NCI-H128 (cell line): ENCODE measurements around the gene SHKBP1.
"Not testable (repeated sequence)": the region's sequence is repeated elsewhere in the genome, so short reads cannot be mapped to it uniquely, and the experiment has no call there.

Source experiments
- DNase-seq: peaks from one replicate; lab custom pipeline; 2025; ENCODE audit not compliant: unreplicated experiment; lab: John Stamatoyannopoulos, UW

The SHKBP1 gene

DNA sequence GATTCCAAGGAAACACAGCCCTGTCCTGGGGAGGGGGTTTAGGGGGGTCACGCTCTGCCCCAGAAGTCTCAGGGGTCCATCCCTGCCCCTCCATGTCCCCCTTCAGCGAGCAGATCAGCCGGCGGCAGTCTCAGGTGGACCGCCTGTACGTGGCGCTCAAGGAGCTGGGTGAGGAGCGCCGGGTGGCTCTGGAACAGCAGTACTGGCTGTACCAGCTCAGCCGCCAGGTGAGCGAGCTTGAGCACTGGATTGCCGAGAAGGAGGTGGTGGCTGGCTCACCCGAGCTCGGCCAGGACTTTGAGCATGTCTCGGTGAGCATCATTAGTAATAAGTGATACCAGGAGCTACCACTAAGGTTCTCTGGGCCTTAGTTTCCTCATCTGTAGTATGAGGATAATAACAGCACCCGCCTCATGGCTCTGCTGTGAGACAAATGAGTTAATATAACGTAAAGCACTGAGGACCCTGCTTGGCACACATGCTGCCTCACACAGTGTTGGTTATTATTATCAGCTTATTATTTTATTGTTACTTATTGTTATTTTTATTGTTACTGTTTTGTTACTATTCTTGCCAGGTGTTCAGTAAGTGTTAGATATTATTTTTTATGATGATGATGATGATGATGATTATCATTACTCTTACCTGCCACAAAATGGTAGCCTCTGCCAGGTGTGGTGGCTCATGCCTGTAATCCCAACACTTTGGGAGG lies 20.5 kb upstream of the SHKBP1 start:
- no peak for DNase-seq

GRCh38 chr19:40556953-40557530 lies 19.6 kb upstream of the SHKBP1 start:
- no peak for DNase-seq

DNA sequence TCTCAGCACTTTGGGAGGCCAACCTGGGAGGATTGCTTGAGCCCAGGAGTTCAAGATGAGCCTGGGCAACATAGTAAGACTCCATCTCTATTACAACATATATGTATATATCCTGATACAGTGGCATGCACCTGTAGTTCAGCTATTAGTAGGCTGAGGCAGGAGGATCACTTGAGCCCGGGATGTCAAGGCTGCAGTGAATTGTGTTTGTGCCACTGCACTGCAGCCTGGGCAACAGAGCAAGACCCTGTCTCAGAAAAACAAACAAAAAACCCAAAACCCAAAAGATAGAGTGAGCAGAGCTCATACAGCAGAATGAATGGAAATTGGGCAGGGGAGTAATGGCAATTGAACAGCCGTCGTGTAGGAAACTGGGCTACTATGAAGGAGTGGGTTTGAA lies 17.3 kb upstream of the SHKBP1 start:
- DNase-seq, result no peak

- DNase-seq, result no peak
Observed at GRCh38 chr19:40560092-40560507, 16.6 kb upstream of the SHKBP1 start.

- no peak for DNase-seq
Observed at GRCh38 chr19:40561947-40562346, 14.7 kb upstream of the SHKBP1 start.

GRCh38 chr19:40564535-40564934 lies 12.1 kb upstream of the SHKBP1 start:
- DNase-seq, result not testable (repeated sequence)

DNA sequence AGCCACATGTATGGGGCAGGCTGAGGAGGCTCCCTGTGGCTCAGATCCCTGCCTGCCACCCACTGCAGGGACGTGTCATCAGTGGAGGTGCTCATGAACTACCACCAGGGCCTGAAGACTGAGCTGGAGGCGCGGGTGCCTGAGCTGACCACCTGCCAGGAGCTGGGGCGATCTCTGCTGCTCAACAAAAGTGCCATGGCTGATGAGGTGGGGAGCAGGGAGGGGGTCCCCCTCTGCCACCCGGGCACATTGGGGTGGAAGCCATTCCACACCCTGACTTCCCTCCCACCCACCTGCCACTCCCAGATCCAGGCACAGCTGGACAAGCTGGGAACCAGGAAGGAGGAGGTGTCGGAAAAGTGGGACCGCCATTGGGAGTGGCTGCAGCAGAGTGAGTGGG lies 11.3 kb upstream of the SHKBP1 start:
- no peak for DNase-seq

GRCh38 chr19:40565910-40566495 lies 10.7 kb upstream of the SHKBP1 start:
- no peak for DNase-seq

- DNase-seq, result no peak
Observed at GRCh38 chr19:40567040-40567749, 9.5 kb upstream of the SHKBP1 start.

GRCh38 chr19:40567750-40568494 lies 8.8 kb upstream of the SHKBP1 start:
- no peak for DNase-seq

DNA sequence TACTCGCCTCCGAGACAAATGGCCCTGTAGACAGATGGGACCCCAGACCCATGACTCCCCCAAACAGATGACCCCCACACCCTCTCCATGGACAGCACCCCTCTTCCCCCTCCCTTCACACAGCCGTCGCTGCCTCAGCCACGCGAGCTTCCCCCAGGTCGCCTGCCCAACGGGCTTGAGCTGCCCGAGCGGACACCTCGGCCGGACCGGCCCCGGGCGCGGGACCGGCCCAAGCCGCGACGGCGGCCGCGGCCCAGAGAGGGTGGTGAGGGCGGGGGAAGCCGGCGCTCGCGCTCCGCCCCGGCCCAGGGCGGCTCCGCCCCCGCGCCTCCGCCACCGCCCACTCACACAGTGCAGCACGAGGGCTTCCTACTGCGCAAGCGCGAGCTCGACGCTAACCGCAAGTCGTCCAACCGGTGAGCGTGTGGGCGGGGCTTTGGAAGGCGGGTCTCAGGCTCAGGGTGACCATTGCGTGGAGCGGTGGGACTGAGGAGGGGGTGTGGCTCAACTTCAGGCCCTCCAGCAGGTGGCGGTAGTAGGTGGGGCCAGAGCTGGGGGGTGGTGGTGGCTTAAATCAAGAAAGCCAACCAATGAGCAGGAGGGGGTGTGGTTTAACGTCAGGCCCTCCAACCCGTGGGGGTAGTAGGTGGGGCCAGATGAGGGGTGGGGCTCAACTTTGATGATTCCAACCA lies 6.2 kb upstream of the SHKBP1 start:
- DNase-seq, result peak; percentile 92

GRCh38 chr19:40571005-40571318 lies 5.7 kb upstream of the SHKBP1 start:
- no peak for DNase-seq

DNA sequence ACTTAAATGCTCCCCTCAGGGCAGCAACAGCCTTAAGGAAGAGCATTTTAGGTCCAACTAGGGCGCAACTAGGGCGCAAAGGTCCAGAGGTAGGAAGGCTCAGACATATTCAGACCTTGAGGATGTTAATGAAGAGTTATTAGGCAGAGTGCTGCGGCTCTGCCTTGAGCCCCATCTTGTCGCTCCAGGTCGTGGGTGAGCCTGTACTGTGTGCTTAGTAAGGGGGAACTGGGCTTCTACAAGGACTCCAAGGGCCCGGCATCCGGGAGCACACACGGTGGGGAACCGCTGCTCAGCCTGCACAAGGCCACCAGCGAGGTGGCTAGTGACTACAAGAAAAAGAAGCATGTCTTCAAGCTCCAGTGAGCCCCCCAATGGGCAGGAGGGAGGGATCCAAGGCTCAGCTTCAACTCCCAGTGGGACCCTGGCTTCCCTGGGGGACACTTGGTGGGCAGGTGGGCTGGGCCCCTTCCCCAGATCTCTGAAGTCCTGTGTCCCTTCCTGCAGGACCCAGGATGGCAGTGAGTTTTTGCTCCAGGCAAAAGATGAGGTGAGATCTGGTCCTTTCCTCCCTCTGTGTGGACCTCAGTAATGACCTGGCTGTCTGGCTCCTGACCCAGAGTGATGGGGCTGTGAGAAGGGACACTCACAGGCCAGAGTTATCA lies 4.7 kb upstream of the SHKBP1 start:
- no peak for DNase-seq

DNA sequence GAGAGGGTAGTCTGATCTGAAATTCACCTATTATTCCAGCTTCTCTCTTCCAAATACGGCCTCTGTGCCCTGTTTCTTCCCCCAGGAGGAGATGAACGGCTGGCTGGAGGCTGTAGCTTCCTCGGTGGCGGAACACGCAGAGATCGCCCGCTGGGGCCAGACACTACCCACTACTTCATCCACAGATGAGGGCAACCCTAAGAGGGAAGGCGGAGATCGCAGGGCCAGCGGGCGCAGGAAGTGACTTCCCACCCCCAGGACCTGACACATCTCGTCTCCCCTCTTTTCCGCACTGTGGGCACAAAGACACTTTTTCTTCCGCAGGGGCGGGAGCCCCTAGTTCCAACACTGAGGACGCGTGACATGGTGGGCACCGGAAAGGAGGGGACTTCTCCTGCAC lies 1.3 kb upstream of the SHKBP1 start:
- DNase-seq, result no peak

GRCh38 chr19:40576151-40576584 lies 505 bp upstream of the SHKBP1 start:
- no peak for DNase-seq

DNA sequence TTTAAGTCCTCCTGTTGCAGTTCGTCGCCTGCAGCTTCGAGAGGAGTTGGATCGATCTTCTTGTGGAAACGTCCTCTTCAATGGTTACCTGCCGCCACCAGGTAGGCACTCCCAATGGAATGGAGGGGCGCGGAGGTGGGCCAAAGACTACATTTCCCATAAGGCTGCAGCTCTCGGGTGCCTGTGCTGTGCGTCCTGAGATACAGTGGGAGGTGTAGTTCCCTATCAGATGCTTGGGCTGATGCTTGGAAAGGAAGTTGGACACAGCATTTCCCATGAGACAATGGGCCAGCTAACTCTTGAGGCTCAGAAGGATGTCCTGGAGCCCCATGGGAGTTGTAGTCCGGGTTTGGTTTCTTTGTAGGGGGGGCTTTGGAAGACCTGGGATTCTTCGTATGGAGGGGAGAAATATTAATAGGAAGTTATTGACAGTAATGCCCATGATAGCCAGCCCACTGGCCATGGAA lies 1.8 kb downstream of the SHKBP1 start:
- no peak for DNase-seq

DNA sequence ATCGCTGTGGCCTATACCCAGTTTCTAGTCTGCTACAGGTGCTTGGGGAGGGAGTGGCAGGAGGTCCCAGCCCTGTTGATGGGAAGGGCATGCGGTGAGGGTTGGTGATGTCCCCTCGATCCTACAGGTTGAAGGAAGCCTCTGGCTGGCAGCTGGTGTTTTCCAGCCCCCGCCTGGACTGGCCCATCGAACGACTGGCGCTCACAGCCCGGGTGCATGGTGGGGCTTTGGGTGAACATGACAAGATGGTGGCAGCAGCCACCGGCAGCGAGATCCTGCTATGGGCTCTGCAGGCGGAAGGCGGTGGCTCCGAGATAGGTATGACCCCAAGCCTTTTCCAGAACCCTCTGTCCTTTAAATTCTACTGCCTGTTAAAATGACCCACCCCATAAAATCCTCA lies 3.9 kb downstream of the SHKBP1 start:
- no peak for DNase-seq

DNA sequence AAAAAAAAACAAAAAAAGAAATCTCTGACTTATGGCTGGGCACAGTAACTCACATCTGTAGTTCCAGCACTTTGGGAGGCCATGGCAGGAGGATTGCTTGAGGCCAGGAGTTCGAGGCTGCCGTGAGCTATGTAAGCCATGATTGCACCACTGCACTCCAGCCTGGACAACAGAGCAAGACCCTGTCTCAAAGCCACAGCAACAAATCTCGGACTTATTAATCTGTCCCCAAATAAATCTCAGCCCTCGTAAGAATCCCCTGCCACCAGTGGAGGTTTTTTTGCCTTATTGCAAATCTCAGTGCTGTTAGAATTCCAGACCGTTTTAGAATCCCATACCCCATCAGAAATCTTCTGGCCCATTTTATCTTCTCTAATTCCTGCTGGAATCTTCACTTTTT lies 4.9 kb downstream of the SHKBP1 start:
- DNase-seq, result no peak

DNA sequence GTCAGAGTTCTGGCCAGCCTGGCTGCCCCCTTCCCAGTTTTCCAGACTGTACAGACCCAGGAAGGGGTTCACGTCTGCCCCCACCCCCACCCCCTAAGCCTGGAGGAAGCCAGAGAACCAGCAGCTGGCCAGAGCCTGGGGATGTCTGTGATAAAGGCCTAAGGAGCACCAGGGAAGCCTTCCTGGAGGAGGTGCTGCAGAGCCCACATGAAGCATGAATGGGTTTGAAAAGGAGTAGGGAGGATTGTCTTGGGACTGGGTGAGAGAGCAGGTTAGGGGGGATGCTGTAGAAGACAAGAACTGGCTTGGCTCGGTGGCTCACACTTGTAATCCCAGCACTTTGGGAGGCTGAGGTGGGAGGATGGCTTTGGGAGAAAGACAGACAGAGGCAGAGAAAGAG lies 5.8 kb downstream of the SHKBP1 start:
- DNase-seq, result no peak

DNA sequence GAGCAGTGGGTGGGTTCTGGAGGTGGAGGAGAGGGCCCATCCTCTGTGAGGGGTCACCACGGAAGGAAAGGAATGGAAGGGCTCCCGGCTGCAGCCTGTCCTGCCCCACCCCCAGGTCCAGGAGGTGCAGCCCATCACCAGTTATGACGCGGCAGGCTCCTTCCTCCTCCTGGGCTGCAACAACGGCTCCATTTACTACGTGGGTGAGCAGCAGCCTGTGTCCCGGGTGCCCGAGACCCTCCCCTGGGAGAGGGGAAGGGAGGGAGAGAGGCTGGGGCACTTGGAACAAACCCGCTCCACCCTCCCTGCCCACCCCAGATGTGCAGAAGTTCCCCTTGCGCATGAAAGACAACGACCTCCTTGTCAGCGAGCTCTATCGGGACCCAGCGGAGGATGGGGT lies 6.6 kb downstream of the SHKBP1 start:
- no peak for DNase-seq
